ENCODE measurements around the gene TM4SF5.

TM4SF5 gene

GRCh38 chr17:4748686-4749085 lies 23.0 kb upstream of the TM4SF5 start:
- DNase-seq: no peak

- DNase-seq: no peak
These were observed 21.1 kb upstream of the TM4SF5 start for GRCh38 chr17:4750606-4751005.

DNA sequence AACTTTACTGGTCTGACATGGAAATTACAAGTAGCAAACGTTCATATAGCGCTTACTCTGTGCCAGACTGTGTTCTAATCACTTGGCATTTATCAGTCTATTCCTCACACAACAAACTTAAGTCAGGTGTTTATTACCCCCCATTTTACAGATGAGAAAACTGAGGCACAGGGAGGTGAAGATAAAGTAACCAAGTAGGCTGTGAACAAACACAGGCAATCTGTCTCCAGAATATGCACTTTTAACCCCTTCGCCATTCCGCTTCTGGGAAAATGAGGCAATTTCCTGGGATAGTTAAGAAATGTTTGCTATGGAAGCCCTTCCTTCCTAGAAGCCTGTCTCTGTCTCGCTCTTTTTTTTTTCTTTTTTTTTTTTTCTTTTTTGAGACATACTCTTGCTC lies 19.8 kb upstream of the TM4SF5 start:
- DNase-seq: no peak

DNA sequence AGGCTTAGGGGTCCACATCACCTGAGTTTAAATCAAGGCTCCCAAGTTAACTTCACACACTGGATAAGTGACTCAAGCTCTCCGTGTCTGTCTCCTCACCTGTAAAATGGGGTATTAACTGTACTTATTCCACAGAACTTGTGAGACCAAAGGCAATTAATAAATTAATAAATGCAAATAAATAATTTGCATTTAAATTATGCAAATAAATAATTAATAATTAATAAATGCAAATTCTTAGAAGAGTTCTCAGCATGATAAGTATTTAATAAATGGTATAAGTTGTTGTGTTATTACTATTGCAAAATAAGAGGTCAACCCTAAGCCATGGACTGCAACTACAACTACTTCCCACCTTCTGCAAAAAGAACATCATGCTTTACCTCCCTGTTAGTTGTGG lies 18.3 kb upstream of the TM4SF5 start:
- no peak for DNase-seq

GRCh38 chr17:4759776-4760236 lies 11.9 kb upstream of the TM4SF5 start:
- no peak for DNase-seq

DNA sequence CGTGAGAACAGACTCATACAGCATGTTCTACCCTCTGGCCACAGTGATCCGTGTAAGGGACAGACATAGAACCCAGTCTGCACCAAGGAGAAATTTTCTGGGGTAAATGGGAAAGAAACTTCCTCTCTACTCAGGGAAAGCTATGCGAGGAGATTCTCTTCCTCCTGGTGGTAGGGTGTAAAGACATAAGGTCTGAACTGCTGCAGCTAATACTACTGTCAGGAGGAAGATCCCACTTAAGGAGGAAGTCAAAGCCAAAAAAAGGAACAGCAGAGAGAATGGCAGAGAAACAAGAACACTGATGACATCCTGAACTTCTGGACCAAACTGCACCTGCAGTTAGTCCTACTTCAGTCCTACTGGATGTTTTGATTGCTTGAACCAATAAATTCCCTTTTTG lies 7.1 kb upstream of the TM4SF5 start:
- DNase-seq: no peak

DNA sequence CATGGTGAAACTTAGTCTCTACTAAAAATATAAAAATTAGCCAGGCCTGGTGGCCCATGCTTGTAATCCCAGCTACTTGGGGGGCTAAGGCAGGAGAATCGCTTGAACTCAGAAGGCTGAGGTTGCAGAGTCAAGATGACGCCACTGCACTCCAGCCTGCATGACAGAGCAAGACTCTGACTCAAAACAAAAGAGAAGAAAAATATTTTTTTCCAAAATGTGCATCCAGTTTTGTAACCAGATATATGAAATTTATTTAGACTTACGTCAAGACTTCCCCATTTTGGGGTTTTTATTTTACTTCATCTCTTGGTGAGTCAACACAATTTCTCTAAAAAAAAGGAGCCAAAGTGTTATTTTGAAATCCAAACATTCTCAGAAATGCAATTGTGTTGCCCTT lies 5.5 kb upstream of the TM4SF5 start:
- DNase-seq: no peak

- no peak for DNase-seq
These were observed 5.0 kb upstream of the TM4SF5 start for GRCh38 chr17:4766723-4767122.

DNA sequence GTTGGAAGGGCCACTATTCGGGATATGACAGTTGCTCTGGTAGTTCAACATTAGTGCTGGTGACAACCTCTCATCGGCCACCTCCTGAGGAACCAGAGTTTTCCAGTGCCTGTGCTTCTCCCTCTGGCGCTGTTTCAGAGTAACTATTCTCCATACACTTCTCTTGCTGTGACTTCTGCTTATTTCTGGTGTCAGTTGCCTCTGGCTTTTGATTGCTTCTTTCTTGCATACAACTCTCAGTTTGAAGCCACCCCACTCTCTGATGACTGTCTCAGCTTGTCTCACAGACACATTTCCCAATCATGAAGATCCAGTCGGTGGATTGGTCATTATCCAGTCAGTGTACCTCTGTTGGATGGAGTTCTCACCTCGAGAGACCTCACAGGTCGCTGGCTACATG lies 3.4 kb upstream of the TM4SF5 start:
- no peak for DNase-seq

DNA sequence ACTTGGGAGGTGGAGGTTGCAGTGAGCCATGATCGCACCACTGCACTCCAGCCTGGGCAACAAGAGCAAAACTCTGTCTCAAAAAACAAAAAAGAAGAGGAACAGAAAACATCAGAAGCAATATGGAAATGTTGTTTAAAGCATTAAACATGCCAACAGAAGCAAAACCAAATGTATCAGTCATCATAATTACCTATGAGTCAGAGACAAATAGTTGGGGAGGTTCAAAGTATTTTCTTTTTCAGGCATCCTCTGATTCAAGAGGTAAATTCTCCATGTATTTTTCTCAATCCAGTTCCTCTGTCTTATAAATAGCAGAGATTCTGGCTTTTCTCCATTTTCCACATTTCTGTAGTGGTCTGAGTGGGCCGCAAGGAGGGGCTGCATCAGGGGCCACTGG lies 2.1 kb upstream of the TM4SF5 start:
- DNase-seq: no peak

GRCh38 chr17:4772235-4772613 lies 538 bp downstream of the TM4SF5 start:
- no peak for DNase-seq

GRCh38 chr17:4777969-4778760 lies 6.5 kb downstream of the TM4SF5 start:
- no peak for DNase-seq

DNA sequence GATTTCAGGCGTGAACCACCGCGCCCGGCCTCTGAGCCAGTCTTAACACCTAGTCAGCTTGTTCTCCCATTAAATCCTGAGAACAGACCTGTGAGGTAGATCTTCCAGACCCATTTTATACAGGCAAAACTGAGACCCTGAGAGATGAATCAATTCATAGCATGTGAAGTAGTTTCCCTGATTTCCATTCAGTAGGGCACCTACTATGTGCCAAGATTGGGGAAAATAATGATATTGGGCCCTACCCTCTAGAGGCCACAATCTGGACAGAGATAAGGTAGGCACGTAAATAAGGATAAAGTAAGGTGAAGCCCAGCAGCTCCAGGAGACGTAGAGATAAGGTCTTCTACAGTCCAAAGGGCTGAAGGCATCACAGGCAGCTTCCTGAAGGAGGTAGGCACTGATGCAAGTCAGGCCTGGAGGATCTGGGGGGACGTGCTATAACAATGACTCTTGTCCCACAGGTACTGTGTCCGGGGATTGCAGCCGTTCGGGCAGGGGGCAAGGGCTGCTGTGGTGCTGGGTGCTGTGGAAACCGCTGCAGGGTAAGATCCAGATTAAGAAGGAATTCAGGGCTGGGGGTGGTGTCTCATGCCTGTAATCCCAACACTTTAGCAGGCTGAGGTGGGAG lies 8.8 kb downstream of the TM4SF5 start:
- no peak for DNase-seq

GRCh38 chr17:4782652-4783051 lies 11.0 kb downstream of the TM4SF5 start:
- DNase-seq: no peak

- no peak for DNase-seq
These were observed 13.8 kb downstream of the TM4SF5 start for GRCh38 chr17:4785311-4786105.

DNA sequence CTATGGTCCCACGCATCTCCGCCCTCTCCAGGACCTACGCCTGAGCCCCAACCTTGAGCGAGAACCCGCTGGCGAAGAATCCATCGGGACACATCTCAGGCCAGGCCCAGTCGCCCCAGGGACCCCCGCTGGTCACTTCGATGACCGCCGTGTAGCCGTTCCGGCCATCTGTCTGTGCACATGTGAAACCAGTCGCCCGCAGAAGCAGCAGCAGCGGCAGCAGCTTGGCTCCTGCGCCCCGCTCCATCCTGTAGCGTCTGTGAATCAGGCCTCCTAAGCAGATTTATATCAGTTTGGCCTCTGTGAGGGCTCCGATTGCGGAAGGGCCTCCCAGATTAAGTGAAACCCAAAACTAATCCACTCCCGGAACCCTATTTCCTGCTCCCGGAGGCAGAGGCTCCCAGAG lies 14.4 kb downstream of the TM4SF5 start, which contains the start of gene VMO1:
TSS of gene VMO1 (minus strand) at position 259 of the 406 bp plus-strand sequence. CDS start at position 247, 12 bp downstream.
- DNase-seq: no peak

DNA sequence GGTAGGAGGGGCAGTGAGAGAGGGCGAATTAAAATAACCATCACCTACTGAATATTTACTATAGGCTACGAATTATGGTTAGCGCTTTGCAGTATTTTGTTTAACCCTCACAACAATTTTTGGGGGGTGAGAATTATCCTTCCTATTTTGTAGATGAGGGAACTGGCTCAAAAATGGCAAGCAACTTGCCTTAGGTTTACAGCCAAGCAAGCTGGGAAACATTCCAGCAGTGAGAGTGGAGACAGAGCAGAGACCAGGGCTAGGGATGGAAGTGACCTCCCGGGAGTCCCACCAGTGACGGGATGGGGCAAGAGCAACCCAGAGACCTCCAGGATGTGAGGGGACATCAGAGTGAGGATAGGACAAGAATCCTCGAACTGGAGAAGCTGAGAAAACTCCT lies 14.8 kb downstream of the TM4SF5 start:
- no peak for DNase-seq

DNA sequence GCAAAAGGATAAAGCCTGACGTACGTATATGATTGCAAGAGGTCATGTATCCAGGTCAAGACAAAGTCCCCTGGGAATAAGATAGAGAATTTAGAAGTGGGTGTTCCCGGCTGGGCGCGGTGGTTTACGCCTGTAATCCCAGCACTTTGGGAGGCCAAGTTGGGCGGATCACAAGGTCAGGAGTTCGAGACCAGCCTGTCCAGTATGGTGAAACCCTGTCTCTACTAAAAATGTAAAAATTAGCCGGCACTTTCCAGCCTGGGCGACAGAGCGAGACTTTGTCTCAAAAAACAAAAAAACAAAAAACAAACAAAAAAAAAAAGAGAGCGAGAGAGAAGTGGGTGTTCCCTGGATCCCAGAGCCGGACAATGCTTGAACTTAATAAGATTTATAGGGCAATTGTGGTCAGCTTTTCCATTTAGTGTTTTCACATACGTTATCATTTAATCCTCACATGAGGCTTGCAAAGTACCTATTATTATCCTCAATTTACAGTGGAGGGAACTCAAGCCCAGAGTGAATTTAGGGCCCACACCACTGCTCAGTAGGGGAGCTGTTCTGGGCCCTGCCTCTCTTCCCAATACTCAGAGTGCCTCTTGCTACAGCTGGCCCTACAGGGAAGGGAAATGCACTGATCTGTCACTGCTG lies 16.6 kb downstream of the TM4SF5 start:
- no peak for DNase-seq

GRCh38 chr17:4788807-4789700 lies 17.4 kb downstream of the TM4SF5 start, which contains the start of gene GLTPD2:
Gene GLTPD2, plus strand, starts transcription at chr17:4788964. Its CDS starts 48 bp downstream, at chr17:4789012.
- no peak for DNase-seq

- no peak for DNase-seq
These were observed 17.9 kb downstream of the TM4SF5 start for GRCh38 chr17:4789701-4789950.

DNA sequence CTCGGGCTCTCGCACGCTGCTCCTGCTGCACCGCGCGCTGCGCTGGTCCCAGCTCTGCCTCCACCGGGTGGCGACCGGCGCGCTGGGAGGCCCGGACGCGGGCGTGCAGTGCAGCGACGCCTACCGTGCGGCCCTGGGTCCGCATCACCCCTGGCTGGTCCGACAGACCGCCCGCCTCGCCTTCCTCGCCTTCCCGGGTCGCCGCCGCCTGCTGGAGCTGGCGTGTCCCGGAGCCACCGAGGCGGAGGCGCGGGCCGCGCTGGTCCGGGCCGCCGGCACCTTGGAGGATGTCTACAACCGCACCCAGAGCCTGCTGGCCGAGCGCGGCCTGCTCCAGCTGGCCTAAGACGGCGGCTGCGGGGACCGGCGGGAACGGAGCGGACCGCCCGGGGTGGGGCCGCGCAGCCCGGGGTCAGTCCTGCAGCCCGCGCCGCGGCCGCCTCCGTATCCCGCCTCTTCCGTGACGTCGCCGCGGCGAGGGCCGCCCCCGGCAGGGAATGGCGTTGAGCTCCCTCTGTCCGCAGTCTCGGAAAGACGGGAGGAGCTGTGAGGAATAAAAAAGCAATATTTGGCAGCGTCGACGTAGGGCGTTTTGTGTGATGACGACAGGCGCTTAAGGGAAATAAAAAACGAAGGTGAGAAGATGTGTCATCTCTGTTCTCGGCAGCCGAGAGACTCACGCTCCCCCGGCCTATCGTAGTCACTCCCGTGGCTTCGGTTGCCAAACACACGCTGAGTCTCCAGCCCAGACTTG lies 18.4 kb downstream of the TM4SF5 start:
- DNase-seq: peak; percentile 65
